Measurements from ENCODE around the gene LRCH2. TPM values are rescaled to one million over a fixed set of nuclear protein-coding genes. Genes with fewer than 3 reads are reported as not detected.

LRCH2 gene
- polyA plus RNA-seq, 3 donors = not detected

- Histone ChIP-seq H3K4me3 (replicated peaks in 1 of 3; ENCODE audit: low read depth in 2 of 3, low read length in 3 of 3) (no peak overlapping the region), H3K9me3 (replicated peaks in 1 of 2; ENCODE audit: control insufficient read depth in 1 of 2, insufficient read depth in 1 of 2, low read length in 2 of 2) (no peaks in the 10 kb centered on the region), H3K4me1 (ENCODE audit: control insufficient read depth in 1 of 2, insufficient read depth in 2 of 2, low read length in 2 of 2) (no peaks in the 10 kb centered on the region), H4K20me1 (ENCODE audit: insufficient read depth, low read length) (no peaks in the 10 kb centered on the region), H3K27ac (ENCODE audit: low read depth in 1 of 2, low read length in 2 of 2) (no peak overlapping the region), H2AFZ (ENCODE audit: insufficient read depth, low read depth, low read length, poor library complexity, severe bottlenecking) (no peak overlapping the region), H3K4me2 (replicated peaks; ENCODE audit: extremely low read depth, low read length, poor library complexity, severe bottlenecking) (no peak overlapping the region), H3K9ac (ENCODE audit: insufficient read depth, low read length, poor library complexity, severe bottlenecking) (no peak overlapping the region), H3K36me3 (replicated peaks in 1 of 2; ENCODE audit: control insufficient read depth in 1 of 2, insufficient read depth in 2 of 2, low read length in 2 of 2) (no peaks in the 10 kb centered on the region), H3K27me3 (ENCODE audit: control insufficient read depth in 2 of 2, insufficient read depth in 2 of 2, low read length in 2 of 2) (peaks cover 0 to 2% of the 10 kb centered on the region in 2 donors), H3K79me2 (ENCODE audit: insufficient read depth, low read length) (no peaks in the 10 kb centered on the region)
- no CpG with 5 or more reads among the region's 4 CpGs for WGBS (ENCODE audit: insufficient coverage)
- no peak overlapping the region for H3K27ac Mint-ChIP-seq
- no peak for TF ChIP-seq CTCF (IDR thresholded peaks at IDR 0.05)
- no peaks in the 10 kb centered on the region for H3K4me1 Mint-ChIP-seq
- H3K36me3 Mint-ChIP-seq = no peaks in the 10 kb centered on the region
- intact Hi-C loops (cut with micrococcal nuclease) = no loop called here
- no peak overlapping the region for H3K4me3 Mint-ChIP-seq
- H3K27me3 Mint-ChIP-seq (ENCODE audit: low read depth in 3 of 3) = peaks cover 0 to 4% (median 0%) of the 10 kb centered on the region in 3 donors
- no peak for DNase-seq
- peaks cover 0 to 3% (median 0%) of the 10 kb centered on the region in 7 donors for H3K9me3 Mint-ChIP-seq
Measured at GRCh38 chrX:115177932-115178331, 56.0 kb downstream of the LRCH2 start.

GRCh38 chrX:115174548-115174947, 59.3 kb downstream of the LRCH2 start:
- Mint-ChIP-seq H3K4me1 (no peaks in the 10 kb centered on the region), H3K9me3 (peaks cover 0 to 3% (median 0%) of the 10 kb centered on the region in 7 donors), H3K36me3 (no peaks in the 10 kb centered on the region), H3K27me3 (ENCODE audit: low read depth in 3 of 3) (peaks cover 0 to 4% (median 0%) of the 10 kb centered on the region in 3 donors), H3K27ac (no peak overlapping the region), H3K4me3 (no peak overlapping the region)
- TF ChIP-seq CTCF (IDR thresholded peaks at IDR 0.05) = no peak
- Histone ChIP-seq H3K4me1 (ENCODE audit: control insufficient read depth in 1 of 2, insufficient read depth in 2 of 2, low read length in 2 of 2) (no peaks in the 10 kb centered on the region), H3K27me3 (ENCODE audit: control insufficient read depth in 2 of 2, insufficient read depth in 2 of 2, low read length in 2 of 2) (no peaks in the 10 kb centered on the region), H3K9ac (ENCODE audit: insufficient read depth, low read length, poor library complexity, severe bottlenecking) (no peak overlapping the region), H4K20me1 (ENCODE audit: insufficient read depth, low read length) (no peaks in the 10 kb centered on the region), H3K4me2 (replicated peaks; ENCODE audit: extremely low read depth, low read length, poor library complexity, severe bottlenecking) (no peak overlapping the region), H3K4me3 (replicated peaks in 1 of 3; ENCODE audit: low read depth in 2 of 3, low read length in 3 of 3) (no peak overlapping the region), H2AFZ (ENCODE audit: insufficient read depth, low read depth, low read length, poor library complexity, severe bottlenecking) (no peak overlapping the region), H3K9me3 (replicated peaks in 1 of 2; ENCODE audit: control insufficient read depth in 1 of 2, insufficient read depth in 1 of 2, low read length in 2 of 2) (no peaks in the 10 kb centered on the region), H3K27ac (ENCODE audit: low read depth in 1 of 2, low read length in 2 of 2) (no peak overlapping the region), H3K79me2 (ENCODE audit: insufficient read depth, low read length) (no peaks in the 10 kb centered on the region), H3K36me3 (replicated peaks in 1 of 2; ENCODE audit: control insufficient read depth in 1 of 2, insufficient read depth in 2 of 2, low read length in 2 of 2) (no peaks in the 10 kb centered on the region)
- DNase-seq = no peak
- intact Hi-C loops (cut with micrococcal nuclease) = no loop called here
- WGBS (ENCODE audit: insufficient coverage) = no CpG with 5 or more reads among the region's 3 CpGs
